HG02759 (cell line): ENCODE measurements around the gene USP35.
"Not testable (repeated sequence)": the region's sequence is repeated elsewhere in the genome, so short reads cannot be mapped to it uniquely, and the experiment has no call there.

Source experiments
- ATAC-seq: cut with Tn5 transposase; IDR thresholded peaks from one replicate; pipeline ENCODE4 v1.9.1; 2021; ENCODE audit warnings: mild to moderate bottlenecking, moderate library complexity; ENCODE audit not compliant: unreplicated experiment

Gene USP35

DNA sequence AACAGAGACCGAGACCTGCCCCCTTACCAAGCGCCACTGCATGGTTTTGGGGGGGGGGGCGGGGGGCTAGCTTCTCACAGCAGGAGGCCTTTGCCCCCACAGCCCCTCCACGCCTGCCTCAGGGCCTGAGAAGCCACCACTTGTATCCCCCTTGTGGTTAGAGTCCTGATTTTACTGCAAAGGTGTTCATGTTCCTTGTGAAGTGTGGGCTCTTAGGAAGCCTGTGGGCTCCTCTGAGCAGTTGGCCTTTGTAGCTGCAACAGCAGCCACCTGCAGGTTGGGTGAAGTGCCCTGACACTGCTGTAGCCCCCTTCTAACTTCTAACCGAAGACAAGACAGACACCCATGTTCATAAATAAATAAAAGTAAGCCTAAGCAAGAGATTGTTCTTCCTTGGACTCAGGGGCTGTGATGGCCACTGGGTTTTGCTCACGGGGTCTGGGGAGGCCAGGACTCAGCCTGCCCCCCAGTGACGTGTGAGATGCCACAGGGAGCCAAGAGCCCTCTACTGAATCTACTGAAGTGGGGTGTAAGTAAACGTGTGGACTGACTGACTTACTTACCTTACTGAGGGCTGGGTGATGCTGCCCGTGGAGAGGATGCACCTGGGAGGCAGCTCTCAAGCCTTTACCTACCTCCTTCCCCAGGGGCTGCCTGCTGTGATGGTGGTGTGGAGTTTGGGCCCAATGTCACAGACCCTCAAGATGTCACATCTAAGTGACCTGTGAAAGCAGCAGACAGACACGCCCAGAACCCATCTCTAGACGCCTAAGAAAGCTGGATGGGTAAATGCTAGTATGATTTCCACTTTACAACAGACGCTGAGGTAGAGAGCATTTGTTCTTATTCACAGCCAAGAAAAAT lies 25.8 kb downstream of the USP35 start:
- no peak for ATAC-seq

DNA sequence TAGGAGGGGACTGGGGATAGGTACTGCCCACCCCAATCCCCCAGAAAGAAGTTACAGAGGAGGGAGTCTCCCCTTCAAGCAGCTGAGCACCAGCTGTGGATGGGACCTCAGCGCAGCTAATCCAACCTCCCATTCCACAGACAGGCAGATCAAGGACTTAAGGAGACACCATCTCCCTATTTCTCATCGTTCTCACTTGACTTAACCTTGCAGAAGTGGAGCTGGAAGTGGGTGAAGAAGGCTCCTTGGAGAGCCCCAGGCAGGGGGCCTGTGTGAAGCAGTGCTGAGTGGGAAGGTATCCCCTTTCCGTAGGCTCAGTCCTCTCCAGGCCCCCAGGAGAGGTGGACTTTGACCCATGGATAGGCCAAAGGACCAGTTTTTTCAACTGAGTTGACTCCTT lies 27.3 kb downstream of the USP35 start:
- ATAC-seq, result no peak

DNA sequence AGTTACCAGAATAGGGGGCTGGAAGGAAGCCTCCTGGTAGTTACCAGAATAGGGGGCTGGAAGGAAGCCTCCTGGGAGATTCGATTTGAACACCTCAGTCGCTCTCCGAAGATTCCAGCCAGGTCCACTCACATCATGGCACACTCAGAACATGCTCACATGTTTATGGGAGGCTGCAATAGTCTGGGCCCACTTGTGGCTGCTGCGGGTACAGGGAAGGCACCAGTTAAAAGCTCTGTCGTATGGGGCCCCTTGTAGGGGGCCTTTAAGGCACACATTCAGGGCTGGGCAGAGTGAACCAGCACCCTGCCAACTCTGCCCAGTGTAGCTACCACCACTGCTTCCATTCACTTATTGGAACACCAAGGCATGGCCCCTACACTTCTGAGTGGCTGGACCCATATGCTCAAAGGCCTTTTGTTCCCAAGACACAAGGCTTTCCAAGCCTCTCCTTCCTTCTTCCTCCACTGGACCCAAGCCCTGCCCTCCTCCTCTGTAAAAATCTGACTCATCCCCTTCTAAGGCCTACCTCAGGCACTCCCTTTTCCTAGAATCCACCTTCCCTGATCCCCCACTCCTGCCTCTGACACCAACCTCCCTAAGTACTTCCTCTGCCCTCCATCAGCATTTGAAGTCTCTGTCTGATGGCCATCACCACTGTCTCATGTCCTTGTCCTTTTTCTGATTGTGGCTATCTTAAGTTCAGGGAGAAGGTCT lies 28.0 kb downstream of the USP35 start:
- ATAC-seq, result no peak

DNA sequence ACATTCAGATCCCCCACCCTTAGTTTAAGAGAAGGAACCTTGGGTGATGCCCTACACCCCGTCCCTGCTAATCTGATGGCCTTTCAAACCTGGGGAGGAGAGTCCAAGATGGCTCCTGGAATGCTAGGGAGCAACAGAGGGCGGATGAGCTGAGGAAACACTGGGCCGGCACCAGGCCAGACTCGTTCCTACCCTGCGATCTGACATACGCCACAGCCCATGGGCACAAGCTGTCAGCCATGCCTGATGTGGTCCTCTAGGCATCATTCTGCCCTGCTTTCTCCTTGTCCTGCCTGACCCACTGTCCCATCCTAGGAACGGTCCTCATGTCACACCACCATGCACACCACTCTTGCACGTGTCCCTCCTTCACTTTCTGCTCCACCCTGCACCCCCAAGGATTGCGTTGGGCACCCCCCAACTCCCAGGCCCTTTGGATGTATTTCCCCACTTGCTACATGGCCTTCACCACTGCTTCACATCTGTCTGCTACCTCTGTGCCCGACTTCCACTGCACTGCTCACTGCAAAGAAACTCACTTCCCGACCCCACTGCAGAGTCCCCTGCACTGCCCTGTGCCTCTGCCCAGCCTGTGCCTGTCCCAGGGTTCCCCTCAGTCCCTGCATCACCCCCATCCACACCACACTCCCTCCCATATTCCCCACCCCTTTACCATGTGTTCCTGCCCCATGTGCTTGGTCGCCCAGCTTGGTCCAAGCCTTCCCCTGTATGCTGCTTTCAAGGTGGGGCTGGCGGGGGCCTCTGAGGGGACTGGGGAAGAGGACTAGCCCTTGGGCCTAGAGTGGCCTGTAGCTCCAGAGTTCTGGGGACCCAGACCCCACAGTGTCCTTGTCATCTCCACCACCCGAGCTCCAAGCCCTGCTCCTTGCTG lies 29.2 kb downstream of the USP35 start:
- no peak for ATAC-seq

DNA sequence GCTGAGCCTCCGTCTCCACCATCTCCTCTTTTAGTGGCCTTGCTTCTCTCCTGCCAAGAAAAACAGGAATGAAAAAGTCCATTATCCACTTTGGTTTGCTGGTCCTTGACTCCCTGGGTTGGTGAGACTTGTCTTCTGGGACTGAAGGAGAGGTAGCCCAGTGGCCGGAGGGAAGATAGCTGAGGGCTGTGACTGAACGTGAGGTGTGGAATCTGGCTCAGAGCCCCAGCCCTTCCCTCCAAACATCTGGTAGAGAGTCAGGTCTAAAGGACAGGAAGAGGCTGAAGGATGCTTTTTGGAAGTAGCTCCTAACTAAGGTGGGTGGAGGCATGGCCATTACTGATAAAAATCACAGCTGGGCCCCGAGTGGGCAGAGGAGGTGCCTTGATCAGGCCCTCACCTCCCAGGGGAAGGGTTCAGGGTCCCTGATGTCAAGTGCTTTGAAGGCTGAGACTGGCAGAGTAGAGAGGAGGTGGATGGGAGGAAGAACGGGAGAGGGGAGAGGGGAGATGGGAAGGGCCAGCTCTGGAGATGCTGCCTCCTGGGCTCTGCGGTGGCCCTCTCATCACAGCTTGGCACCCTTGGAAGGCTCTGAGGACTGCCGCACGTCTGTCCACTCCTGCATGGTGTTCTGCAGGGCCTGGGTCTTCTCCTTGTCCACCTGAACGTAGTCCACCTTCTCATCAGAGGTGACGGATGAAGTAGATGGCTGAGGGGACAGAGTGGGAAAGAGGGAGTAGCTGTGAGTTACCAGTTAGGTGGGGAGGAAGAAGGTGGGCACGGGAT lies 30.2 kb downstream of the USP35 start:
- ATAC-seq, result no peak

DNA sequence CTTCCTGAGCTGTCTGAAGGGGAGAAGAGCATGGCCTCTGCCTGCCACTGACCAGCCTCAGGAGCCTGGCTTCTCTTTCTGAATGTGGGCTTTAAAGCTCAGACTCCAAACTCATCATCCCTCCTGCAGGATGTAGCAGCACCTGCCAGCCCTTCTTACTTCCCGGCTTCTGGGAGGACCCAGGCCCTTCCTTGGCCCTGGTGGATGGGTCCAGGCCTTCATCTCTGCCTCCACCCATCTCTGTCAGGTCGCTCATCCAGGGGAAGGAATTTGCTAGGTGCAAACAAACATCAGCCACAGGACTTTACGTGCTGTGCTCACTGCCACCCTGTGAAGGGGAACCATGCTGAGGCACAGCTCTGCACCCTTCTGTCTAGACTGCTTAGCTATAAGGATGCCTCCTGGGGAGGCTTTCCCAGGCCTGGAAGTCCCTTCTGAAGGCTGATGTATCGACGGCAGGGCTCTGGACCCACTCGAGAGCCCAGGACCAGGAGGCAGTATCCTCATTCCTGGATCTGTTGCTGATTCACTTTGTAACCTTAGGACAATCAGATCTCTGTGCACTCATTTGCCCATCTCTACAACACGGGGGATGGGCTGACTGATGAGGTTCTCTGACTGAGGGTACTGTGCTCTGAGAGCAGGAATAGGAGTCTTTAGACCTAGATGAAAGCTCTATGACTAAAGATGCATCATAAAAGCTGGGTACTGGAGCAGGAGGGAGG lies 30.9 kb downstream of the USP35 start:
- ATAC-seq, result no peak

DNA sequence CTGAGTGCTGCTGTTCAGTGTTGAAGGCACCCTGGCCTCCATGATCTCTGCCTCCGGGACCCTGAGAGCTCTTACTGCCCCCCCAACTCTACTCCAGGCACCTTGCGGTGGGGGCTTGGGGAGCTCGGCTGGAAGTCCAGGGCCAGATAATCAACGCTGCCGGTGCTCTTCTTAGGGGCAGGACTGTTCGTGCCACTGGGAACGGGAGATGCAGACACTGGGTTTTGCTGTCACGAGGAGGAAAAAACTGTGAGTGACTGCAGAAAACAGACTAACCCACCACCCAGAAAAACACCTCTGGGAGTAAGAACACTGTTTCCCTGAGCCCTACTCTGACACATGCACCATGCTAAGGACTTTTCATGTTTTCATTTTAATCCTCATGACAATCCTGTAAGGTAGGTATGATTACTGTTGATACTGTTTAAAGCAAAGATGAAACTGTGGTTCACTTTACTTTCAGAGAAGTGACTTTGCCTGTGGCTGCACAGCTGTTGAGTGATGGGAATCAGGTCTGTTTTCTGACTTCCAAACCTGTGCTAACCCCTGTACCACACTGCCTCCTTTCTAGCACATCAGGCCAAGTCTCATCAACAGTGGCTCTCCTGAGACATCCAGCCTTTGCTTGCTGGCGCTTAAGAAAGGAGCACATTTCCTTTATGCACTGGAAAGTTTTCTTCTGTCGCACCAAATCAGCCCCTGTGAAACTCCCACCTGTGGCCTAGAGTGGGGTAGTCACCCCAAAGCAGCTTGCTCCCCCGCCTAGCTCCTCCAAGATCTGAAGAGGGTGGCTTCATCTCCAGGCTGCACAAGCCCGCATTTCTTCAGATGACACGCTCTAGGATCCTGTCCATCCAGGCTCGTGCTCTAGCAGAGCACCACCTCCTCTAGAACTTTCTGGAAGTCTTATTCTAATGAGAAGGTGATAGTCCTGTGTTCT lies 31.8 kb downstream of the USP35 start:
- ATAC-seq, result no peak

DNA sequence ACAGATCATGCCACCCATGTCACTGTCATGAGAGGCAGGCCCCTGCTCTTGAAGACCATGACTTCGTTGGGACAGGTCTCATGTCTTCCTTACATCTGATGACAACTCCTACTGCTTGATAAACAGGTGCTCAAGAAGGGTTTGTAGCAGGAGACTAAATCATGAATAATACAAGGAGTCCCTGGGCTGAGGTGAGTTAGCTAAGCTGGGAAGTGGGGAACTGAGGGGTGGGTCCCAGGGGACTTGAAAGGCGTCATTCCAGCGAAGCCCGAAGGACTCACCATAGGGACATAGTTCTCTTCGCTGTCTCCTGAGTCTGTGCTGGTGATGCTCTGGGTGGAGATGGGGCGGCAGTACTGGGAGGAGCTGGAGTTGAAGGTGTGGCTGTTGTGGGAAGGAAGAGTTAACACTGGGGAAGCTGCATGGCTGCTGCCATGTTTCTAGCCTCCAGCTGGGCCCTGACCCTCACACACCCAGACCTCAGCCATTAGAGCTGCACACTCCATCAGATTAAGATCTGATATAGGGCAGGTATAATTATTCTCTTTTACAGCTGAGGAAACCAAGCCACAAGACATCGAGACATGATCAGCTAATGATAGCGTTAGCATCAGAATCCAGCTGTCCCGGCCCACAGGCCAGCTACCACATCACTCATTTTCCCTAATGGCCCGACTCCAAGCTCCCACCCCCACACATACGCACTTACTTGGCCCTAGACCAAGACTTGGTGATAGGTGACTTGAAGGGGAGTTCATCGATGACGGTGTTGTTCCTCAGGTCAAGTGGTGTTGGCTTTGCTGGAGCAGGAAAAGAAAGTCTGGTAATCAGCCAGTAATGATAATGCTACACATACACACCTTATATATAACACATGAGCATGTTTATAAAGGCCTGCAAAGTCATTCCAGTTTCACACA lies 32.9 kb downstream of the USP35 start:
- no peak for ATAC-seq

DNA sequence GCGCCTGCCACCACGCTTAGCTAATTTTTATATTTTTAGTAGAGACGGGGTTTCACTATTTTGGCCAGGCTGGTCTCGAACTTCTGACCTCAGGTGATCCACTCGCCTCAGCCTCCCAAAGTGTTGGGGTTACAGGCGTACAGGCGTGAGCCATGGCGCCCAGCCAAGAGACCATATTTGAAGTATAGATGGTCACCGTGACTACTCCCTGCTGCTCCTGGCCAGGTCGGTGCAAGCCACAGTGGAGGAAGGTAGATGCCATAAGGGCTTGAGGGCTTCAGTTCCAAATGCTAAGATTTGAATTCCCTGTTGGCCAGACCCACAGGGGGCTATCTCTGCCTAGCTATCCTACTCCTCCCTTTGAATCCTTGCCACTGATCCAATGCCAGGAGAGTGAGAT lies 34.0 kb downstream of the USP35 start:
- ATAC-seq, result not testable (repeated sequence)

DNA sequence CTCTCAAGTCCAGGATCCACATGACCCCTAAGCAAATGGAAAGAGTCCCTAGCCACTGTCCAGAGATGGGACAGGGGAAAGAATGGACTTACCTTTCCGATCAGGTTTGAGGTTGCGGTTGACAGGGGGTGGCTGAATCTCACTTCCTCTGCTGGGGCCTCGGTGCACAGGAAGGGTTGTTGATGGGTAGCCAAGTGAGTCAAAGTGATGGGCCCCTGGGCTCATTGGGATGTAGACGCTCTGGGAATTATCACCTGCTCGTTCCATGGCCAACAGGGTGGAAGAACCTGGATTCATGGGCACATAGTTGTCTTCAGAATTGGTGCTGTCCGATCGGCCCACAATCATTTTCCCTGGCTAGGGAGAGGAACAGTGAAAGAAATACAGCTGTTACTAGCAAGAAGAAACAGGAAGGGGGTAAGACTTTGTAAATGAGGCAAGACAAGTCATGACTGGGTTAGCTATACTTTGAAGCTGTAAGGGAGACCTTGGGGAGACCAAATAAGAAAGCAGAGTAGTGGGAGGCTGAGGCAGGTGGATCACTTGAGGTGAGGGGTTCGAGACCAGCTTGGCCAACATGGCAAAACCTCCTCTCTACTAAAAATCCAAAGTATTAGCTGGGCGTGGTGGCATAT lies 34.7 kb downstream of the USP35 start:
- ATAC-seq, result peak; percentile 83

DNA sequence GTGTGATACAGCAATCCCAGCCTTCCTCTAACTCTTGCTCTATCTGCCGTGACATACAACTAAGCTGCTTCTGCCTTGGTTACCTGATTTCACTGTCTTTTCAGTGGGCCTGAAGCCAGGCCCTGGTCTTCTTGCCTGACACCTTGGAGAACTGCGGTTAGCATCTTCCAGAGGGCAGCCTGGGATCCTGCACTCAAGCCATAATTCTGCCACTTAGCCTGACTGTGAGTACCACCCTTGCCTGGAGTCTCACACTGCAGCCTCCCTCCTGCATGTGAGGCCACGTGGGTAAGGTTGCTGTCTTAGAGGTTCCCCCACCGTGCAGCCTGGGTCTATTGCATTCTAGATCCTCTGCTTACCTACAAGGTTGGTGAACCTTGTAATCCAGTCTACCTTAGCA lies 35.8 kb downstream of the USP35 start:
- ATAC-seq, result no peak

DNA sequence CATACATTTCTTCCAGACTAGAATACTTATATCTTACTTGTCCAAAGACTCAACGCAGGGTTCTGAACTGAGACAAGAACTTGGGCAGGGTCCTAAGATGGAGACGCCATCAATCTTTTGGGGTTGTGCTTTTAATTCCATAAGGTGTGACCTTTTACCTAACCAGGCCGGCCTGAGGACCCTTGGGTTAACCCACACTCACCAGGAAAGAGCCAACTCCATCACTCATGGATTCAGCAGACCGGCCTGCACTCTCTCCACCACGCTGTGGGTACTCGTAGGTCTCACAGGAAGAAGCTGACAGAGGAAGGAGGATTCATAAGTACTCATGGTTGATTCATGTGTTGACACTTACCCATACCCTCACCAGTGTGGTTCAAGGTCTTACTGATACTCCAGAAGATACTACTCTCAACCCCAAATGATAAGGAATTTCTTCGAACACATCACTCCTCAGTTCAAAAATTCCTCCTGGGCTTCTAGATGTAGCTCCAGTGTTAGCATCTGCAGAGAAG lies 36.2 kb downstream of the USP35 start:
- no peak for ATAC-seq

DNA sequence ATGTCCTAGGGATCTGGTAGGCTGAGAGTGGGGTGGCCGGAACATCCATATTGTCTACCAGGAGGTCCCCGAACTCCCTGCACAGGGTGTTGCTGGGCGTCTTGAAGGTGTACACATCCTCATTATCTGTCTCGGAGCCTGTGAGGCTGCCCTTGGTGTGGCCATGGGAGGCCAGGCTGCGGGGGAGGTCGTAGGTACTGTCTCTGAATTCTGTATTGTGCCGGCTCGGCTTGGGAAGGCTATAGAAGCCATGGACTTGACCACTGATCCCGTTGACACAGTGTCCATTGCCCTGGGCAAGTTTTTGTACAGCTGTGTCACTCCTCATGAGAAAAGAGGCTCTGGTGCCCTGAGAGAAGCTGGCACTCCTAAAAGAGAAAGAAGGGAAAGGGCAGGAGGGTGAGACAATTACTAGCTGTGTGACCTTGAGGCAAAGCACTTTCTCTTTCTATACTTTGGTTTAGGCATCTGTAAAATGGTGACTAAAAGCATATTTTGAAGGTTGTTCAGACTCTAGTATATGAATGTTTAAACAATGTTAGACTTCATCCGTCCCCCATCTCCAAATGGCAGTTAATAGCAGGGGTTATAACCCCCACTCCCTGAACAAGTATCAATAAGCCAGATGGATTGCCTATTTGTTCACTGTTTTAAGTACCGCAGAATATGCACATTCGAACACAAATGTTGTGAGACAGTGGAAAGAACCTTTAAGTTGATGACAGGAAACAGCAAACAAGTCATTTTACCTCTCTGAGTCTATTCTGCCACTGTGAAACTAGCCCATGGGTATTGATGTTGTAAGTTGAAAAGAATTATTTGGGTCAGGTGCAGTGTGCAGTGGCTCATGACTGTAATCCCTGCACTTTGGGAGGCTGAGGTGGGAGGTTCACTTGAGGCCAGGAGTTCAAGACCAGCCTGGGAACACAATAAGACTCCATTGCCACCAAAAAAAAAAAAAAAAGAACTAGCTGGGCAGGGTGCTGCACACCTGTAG lies 38.3 kb downstream of the USP35 start:
- no peak for ATAC-seq

DNA sequence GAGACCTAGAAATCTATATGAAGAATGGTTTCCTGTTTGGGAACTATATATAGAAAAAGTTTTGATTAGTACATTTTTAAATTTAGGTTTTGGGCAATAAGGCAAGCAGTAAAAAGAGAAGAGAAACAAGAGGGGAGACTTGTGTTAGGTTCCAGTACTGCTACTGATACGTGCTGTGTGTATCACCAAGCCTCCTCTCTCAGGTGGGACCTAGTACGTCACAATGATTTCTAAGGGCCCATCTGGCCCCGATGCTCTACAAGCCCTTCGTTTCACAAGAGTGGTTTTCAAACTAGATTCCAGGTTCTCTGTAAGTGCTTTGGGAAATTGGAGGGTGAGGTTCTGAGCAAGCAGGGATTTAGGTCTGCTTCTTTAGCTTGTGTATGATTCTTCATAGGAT lies 39.2 kb downstream of the USP35 start:
- no peak for ATAC-seq

DNA sequence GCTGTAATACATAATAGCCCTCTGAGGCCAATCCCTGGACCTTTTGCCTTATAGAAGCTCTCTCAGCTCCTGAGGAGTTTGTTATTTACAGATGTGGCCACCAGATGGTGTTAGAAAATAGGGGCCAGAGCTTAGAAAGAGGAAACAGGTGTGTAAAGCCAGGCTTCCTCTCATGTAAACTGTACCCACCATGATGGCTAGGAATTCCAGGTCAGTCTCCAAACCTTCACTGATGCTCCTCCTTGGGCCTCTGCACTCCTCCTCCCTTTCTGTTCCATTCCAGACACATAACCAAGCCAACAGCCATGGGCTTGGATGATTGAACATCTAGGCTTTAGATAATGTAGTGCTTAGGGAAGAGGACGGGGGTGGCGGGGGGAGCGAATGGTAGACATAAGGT lies 39.7 kb downstream of the USP35 start:
- peak; percentile 51 for ATAC-seq

DNA sequence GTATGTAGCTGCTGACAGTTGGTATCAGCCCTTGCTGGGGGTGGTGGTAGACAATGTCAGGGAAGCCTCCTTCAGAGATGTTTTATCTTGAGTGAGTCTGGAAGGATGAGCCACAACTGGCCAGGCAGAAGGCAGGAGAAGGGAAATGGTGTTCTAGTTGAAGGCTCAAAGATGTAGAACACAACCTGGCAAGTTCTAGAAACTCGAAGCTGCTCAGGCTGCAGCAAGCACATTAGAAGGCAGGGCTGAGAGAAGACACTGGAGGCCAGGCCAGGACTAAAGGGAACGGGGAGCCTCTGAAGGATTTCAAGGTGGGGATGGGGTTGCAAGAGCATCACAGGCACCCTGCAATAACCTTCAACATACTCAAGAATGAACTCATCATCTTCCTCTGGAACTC lies 40.4 kb downstream of the USP35 start:
- ATAC-seq, result no peak
